ENCODE results near the gene DOCK3.

- TF ChIP-seq POLR2A (IDR thresholded peaks at IDR 0.05; ENCODE audit: low read depth, low read length): no peak
- TF ChIP-seq TAF1 (IDR thresholded peaks at IDR 0.05; ENCODE audit: borderline replicate concordance, low read depth, low read length): no peak
- no peak for TF ChIP-seq POLR2AphosphoS5 (IDR thresholded peaks at IDR 0.05; ENCODE audit: low read depth, low read length)
Measured at GRCh38 chr3:50630394-50630793, 44.3 kb upstream of the DOCK3 start.
